ENCODE results near the gene SLC30A7.

SLC30A7 gene

GRCh38 chr1:101000131-101000873 is 104.4 kb downstream of the SLC30A7 start:
- DNase-seq (ENCODE audit: extremely low spot score) = no peak
- no peak for TF ChIP-seq CTCF (IDR thresholded peaks at IDR 0.05; ENCODE audit: control extremely low read depth, extremely low read depth, low read depth, missing control alignments)
- POLR2A ChIA-PET = no interaction called here
- CTCF ChIA-PET = interaction anchor here (1.1 to 1.9 kb wide), 4 partner anchors 11 to 291 kb away, joined by 3 to 7 read pairs (median 3); no protein-coding TSS in a partner anchor

GRCh38 chr1:101002551-101002950 is 106.7 kb downstream of the SLC30A7 start:
- TF ChIP-seq CTCF (IDR thresholded peaks at IDR 0.05; ENCODE audit: control extremely low read depth, extremely low read depth, low read depth, missing control alignments) = no peak
- no peak for DNase-seq (ENCODE audit: extremely low spot score)
- ChIA-PET CTCF (interaction anchor here (1.0 to 2.4 kb wide), 6 partner anchors 13 to 286 kb away, joined by 3 to 8 read pairs (median 4); no protein-coding TSS in a partner anchor), POLR2A (no interaction called here)

GRCh38 chr1:101003012-101003650 is 107.2 kb downstream of the SLC30A7 start:
- ChIA-PET CTCF (interaction anchor here (1.0 to 2.4 kb wide), 7 partner anchors 13 to 287 kb away, joined by 3 to 8 read pairs (median 4); no protein-coding TSS in a partner anchor), POLR2A (no interaction called here)
- TF ChIP-seq CTCF (IDR thresholded peaks at IDR 0.05; ENCODE audit: control extremely low read depth, extremely low read depth, low read depth, missing control alignments) = no peak
- DNase-seq (ENCODE audit: extremely low spot score) = no peak

- no peak for DNase-seq (ENCODE audit: extremely low spot score)
- POLR2A ChIA-PET = no interaction called here
- TF ChIP-seq CTCF (IDR thresholded peaks at IDR 0.05; ENCODE audit: control extremely low read depth, extremely low read depth, low read depth, missing control alignments) = no peak
- CTCF ChIA-PET = interaction anchor here (1.0 to 2.1 kb wide), 7 partner anchors 18 to 286 kb away, joined by 3 to 6 read pairs (median 3); no protein-coding TSS in a partner anchor
These were observed 108.2 kb downstream of the SLC30A7 start for GRCh38 chr1:101004061-101004460.

GRCh38 chr1:101004670-101005069 is 108.8 kb downstream of the SLC30A7 start:
- no peak for DNase-seq (ENCODE audit: extremely low spot score)
- ChIA-PET POLR2A (no interaction called here), CTCF (interaction anchor here (1.0 to 2.1 kb wide), 6 partner anchors 18 to 285 kb away, joined by 3 to 5 read pairs (median 3); no protein-coding TSS in a partner anchor)
- TF ChIP-seq CTCF (IDR thresholded peaks at IDR 0.05; ENCODE audit: control extremely low read depth, extremely low read depth, low read depth, missing control alignments) = no peak

GRCh38 chr1:101005183-101005582 is 109.3 kb downstream of the SLC30A7 start:
- DNase-seq (ENCODE audit: extremely low spot score) = no peak
- POLR2A ChIA-PET = no interaction called here
- no peak for TF ChIP-seq CTCF (IDR thresholded peaks at IDR 0.05; ENCODE audit: control extremely low read depth, extremely low read depth, low read depth, missing control alignments)
- CTCF ChIA-PET = interaction anchor here (0.6 to 2.1 kb wide), 5 partner anchors 10 to 734 kb away, joined by 3 to 6 read pairs (median 3); no protein-coding TSS in a partner anchor
